Nephron (organoid): Measurements from ENCODE around the gene C10orf67.
A peak's percentile ranks its signal among the peaks of the same experiment; 100 is the strongest.
"Not testable (repeated sequence)": the region's sequence is repeated elsewhere in the genome, so short reads cannot be mapped to it uniquely, and the experiment has no call there.

Experiments used
- H3K27ac Mint-ChIP-seq, 3 experiments: 2 replicates each; pipeline ENCODE4 v1.8.0; 2020; ENCODE audit warnings: mixed read lengths in 3 of 3, mild to moderate bottlenecking in 2 of 3, moderate library complexity in 1 of 3
- H3K27me3 Mint-ChIP-seq: 2 replicates; pipeline ENCODE4 v1.8.0; 2021; ENCODE audit warnings: low read depth, mild to moderate bottlenecking, moderate library complexity, mixed read lengths
- H3K36me3 Mint-ChIP-seq: 2 replicates; pipeline ENCODE4 v1.8.0; 2020; ENCODE audit warnings: low read depth, mixed read lengths
- H3K4me1 Mint-ChIP-seq: 2 replicates; pipeline ENCODE4 v1.8.0; 2020; ENCODE audit warnings: mixed read lengths
- H3K4me3 Mint-ChIP-seq, 3 experiments: 2 replicates each; pipeline ENCODE4 v1.8.0; 2020; ENCODE audit warnings: mild to moderate bottlenecking in 3 of 3, mixed read lengths in 3 of 3, moderate library complexity in 2 of 3
- H3K9me3 Mint-ChIP-seq: 2 replicates; pipeline ENCODE4 v1.8.0; 2020; ENCODE audit warnings: mixed read lengths
- TF ChIP-seq, protein P1 (sequence below), 3 experiments: fragments of 200-600 bp; sonication (generic); IDR thresholded peaks; one replicate each; pipeline ENCODE4 v1.5.0; 2021; ENCODE audit warnings: antibody characterized with exemption in 3 of 3; ENCODE audit not compliant: unreplicated experiment in 3 of 3

C10orf67 gene

DNA sequence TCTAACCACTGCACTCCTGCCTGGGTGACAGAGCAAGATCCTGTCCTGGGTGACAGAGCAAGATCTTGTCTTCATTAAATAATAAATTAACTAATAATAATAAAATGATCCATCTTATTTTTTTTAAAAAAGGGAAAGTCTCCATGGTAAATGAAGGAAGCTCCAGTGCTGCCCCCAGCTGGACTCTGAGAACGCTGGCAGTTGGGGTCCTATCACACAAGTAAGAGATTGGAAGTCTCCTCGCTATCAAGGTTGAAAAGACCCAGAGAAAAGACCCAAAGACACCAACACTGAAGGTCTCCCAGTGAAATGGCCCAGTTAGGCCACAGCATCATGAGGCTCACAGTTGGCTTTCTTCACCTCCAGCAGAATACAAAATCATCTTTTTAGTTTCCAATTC lies 13.8 kb upstream of the C10orf67 start:
- no peak overlapping the region for H3K4me3 Mint-ChIP-seq
- no peaks in the 10 kb centered on the region for H3K36me3 Mint-ChIP-seq
- H3K9me3 Mint-ChIP-seq, result no peaks in the 10 kb centered on the region
- no peaks in the 10 kb centered on the region for H3K4me1 Mint-ChIP-seq
- TF ChIP-seq, protein P1, sequence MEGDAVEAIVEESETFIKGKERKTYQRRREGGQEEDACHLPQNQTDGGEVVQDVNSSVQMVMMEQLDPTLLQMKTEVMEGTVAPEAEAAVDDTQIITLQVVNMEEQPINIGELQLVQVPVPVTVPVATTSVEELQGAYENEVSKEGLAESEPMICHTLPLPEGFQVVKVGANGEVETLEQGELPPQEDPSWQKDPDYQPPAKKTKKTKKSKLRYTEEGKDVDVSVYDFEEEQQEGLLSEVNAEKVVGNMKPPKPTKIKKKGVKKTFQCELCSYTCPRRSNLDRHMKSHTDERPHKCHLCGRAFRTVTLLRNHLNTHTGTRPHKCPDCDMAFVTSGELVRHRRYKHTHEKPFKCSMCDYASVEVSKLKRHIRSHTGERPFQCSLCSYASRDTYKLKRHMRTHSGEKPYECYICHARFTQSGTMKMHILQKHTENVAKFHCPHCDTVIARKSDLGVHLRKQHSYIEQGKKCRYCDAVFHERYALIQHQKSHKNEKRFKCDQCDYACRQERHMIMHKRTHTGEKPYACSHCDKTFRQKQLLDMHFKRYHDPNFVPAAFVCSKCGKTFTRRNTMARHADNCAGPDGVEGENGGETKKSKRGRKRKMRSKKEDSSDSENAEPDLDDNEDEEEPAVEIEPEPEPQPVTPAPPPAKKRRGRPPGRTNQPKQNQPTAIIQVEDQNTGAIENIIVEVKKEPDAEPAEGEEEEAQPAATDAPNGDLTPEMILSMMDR (IDR thresholded peaks at IDR 0.05; ENCODE audit: unreplicated experiment in 3 of 3), result no peak
- H3K27me3 Mint-ChIP-seq, result peaks cover 8% of the 10 kb centered on the region
- H3K27ac Mint-ChIP-seq, result no peak overlapping the region

DNA sequence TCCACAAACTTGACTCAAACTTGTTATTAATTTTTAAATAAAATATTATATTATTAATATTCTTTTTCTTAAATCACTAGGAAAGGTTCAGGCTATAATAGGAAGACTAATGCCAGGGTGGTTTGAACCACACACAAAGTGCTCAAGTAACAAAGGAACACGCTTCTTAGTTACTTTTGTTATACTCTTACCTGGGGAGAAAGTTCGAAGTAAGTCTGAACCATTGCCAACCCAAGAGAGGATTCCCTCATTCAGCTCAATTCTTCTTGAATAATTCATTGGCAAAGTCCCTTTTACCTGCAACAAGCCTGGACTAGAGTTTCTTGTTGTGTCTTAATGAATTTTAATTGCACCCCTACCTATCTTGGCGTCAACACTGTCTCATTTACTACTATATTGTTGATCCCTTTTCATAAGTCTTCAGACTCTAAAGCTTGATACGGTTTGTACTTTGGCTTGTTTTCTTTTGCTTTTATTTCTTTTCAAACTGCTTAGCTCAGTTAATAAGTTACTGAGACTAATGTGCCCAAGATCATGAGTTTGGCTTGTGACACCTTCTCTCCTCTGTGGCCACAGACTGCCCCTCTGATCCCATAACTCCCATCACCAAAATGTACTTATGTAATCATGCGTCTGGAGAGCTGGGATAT lies 10.2 kb upstream of the C10orf67 start:
- Mint-ChIP-seq H3K9me3 (no peaks in the 10 kb centered on the region), H3K4me1 (no peaks in the 10 kb centered on the region), H3K27me3 (peaks cover 7% of the 10 kb centered on the region), H3K36me3 (no peaks in the 10 kb centered on the region), H3K4me3 (peak overlapping the region in 1 of 3 experiments; percentile 4), H3K27ac (peak overlapping the region; percentile 78 to 97 (median 86))
- TF ChIP-seq, protein P1 (IDR thresholded peaks at IDR 0.05; ENCODE audit: unreplicated experiment in 3 of 3), result no peak

DNA sequence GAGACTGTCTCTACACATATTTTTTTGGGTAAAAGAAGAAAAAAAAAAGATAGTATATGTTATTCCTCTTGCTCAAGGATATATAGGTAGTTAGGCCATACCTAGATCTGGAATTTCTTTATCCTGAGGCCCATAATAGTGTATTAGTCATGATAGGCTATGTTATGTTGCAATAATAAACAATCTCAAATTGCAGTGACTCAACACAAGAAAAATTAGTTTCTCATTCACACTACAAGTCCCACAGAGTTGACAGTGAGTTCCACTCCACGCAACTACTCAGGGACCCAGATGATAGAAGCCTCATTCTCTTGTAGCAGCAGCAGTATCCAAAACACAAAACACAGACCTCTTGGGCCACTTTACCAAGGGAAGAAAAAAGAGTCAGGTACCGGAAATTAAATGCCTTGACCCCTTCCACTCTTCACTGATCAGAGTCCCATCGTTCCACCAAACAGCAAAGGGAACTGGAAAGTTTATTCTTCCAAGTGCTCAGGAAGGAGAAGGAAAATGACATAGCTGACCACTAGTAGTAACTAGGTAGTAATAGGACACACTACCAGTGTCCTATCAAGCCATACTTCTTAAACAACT lies 7.4 kb upstream of the C10orf67 start:
- Mint-ChIP-seq H3K27me3 (peaks cover 7% of the 10 kb centered on the region), H3K4me1 (peaks cover 9% of the 10 kb centered on the region), H3K36me3 (no peaks in the 10 kb centered on the region), H3K4me3 (no peak overlapping the region), H3K9me3 (peaks cover 2% of the 10 kb centered on the region), H3K27ac (peak overlapping the region in 1 of 3 experiments; percentile 34)
- TF ChIP-seq, protein P1 (IDR thresholded peaks at IDR 0.05; ENCODE audit: unreplicated experiment in 3 of 3), result no peak

DNA sequence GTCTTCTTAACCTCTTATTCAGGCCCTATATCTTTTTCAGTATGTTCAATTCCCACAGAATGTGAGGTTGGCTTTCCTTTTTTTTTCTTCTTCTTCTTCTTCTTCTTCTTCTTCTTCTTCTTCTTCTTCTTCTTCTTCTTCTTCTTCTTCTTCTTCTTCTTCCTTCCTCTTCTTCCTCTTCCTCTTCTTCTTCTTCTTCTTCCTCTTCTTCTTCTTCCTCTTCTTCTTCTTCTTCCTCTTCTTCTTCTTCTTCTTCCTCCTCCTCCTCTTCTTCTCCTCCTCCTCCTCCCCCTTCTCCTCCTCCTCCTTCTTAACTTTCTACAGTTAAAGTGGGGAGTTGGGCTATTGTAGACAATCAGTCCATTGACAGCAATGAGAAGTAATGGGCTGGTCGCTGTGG lies 6.1 kb upstream of the C10orf67 start:
- not testable (repeated sequence) for H3K36me3 Mint-ChIP-seq, H3K9me3 Mint-ChIP-seq, H3K4me3 Mint-ChIP-seq, H3K27me3 Mint-ChIP-seq
- H3K4me1 Mint-ChIP-seq, result peaks cover 14% of the 10 kb centered on the region
- peak overlapping the region in 1 of 3 experiments; percentile 11 for H3K27ac Mint-ChIP-seq

DNA sequence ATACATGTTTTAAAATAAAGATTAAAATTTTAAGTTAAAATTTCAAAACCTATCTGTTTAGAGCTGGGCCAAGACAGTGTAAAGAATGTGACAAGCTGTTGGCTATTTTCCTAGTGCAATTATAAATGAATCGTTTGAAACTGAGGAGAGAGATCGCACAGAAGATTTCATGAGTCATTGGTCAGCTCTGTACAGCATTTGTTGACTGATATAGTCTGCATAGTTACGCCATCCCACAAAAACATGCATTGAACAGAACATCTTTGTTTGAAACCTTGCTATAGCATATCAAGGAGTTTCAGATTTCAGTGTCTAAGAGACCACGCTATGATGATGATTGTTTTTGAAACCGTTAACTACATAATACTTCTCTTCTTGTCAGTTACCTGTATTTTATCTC lies 1.3 kb upstream of the C10orf67 start:
- H3K4me3 Mint-ChIP-seq, result peak overlapping the region in 2 of 3 experiments; percentile 8 to 10
- H3K27me3 Mint-ChIP-seq, result peaks cover 25% of the 10 kb centered on the region
- peak overlapping the region in 2 of 3 experiments; percentile 23 to 52 for H3K27ac Mint-ChIP-seq
- H3K4me1 Mint-ChIP-seq, result peaks cover 34% of the 10 kb centered on the region
- TF ChIP-seq, protein P1 (IDR thresholded peaks at IDR 0.05; ENCODE audit: unreplicated experiment in 3 of 3), result no peak
- H3K36me3 Mint-ChIP-seq, result no peaks in the 10 kb centered on the region
- H3K9me3 Mint-ChIP-seq, result peaks cover 2% of the 10 kb centered on the region

DNA sequence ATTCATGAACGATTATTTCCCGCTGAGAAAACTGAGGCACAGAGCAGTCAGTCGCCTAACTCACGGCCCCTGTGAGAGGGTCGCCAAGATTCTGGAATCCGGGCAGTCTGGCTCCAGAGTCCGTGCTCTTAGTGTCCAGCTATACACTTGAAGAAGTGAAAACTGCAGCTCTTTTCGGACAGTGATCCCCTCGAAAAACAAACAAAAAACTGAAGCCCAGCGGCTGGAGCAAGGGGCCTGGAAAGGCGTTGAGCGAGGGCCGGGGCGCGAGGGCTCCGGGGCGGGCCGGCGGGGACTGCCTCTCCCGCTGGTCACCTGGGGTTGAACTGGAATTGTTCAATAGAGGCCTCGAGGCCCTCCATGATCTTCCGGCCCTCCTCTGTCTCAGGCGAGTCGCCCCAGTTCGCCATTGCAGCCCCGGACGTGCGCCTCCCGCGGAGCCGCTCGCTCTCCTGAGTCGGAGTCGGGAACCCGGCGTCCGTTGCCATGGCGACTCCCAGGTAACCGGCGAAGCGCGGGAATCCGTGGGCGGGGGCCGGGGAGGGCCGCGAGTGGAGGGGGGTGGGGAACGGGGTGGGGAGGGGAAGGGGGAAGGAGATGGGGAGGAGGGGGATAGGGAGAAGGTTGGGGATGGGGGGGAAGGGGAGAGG lies 881 bp downstream of the C10orf67 start:
- Mint-ChIP-seq H3K27me3 (peaks cover 22% of the 10 kb centered on the region), H3K27ac (peak overlapping the region in 2 of 3 experiments; percentile 57 to 95), H3K36me3 (no peaks in the 10 kb centered on the region), H3K4me1 (peaks cover 34% of the 10 kb centered on the region), H3K9me3 (peaks cover 2% of the 10 kb centered on the region), H3K4me3 (peak overlapping the region; percentile 87 to 92 (median 89))
- TF ChIP-seq, protein P1 (IDR thresholded peaks at IDR 0.05; ENCODE audit: unreplicated experiment in 3 of 3), result no peak
